Regular cardiac myocyte (primary cell): ENCODE measurements around the gene RFXANK. TPM values are rescaled to one million over a fixed set of nuclear protein-coding genes. Genes with fewer than 3 reads are reported as not detected.

Source experiments
- total RNA-seq: library from RNA; depleted of rRNA; stranded (reverse); fragments of >200 nt; gene quantifications from 2 replicates; pipeline ENCODE4 v1.2.3, GENCODE V29; 2014

RFXANK gene
- total RNA-seq = 40.5 and 42.3 TPM in 2 replicates

GRCh38 chr19:19192078-19192882, at the start of gene RFXANK, which contains the start of gene BORCS8:
Gene RFXANK, plus strand, starts transcription at chr19:19192258. Its CDS starts 1,689 bp downstream, at chr19:19193947.
Gene BORCS8, minus strand, starts transcription at chr19:19192152. Its CDS starts 35 bp downstream, at chr19:19192117.

GRCh38 chr19:19170053-19170872, 21.8 kb upstream of the RFXANK start, which contains the start of gene MEF2B:
Gene MEF2B, minus strand, starts transcription at chr19:19170263. Its CDS starts 19,528 bp downstream, at chr19:19150735.

GRCh38 chr19:19203012-19203856, 11.2 kb downstream of the RFXANK start, which contains the start of gene NR2C2AP:
Gene NR2C2AP, minus strand, starts transcription at chr19:19203414. Its CDS starts 354 bp downstream, at chr19:19203060.

GRCh38 chr19:19211499-19212420, 19.7 kb downstream of the RFXANK start, which contains the start of gene NCAN:
Gene NCAN, plus strand, starts transcription at chr19:19211958. Its CDS starts 4,996 bp downstream, at chr19:19216954.

Other genes with a start within 250 kb of the RFXANK start
- 28.0 and 30.7 TPM in 2 replicates for gene SUGP2, start 158.7 kb upstream of the RFXANK start, total RNA-seq
- gene ARMC6, start 158.7 kb upstream of the RFXANK start, total RNA-seq = 26.2 and 58.7 TPM in 2 replicates
- 3.6 and 6.2 TPM in 2 replicates for gene SLC25A42, start 128.3 kb upstream of the RFXANK start, total RNA-seq
- 18.2 and 23.7 TPM in 2 replicates for gene TMEM161A, start 53.8 kb upstream of the RFXANK start, total RNA-seq
- under 0.01 and 0.28 TPM in 2 replicates for gene MEF2B, start 22.0 kb upstream of the RFXANK start, total RNA-seq
- 8.5 and 24.7 TPM in 2 replicates for gene BORCS8, start 106 bp upstream of the RFXANK start, total RNA-seq
- gene NR2C2AP, start 11.2 kb downstream of the RFXANK start, total RNA-seq = 8.5 and 17.4 TPM in 2 replicates
- gene NCAN, start 19.7 kb downstream of the RFXANK start, total RNA-seq = under 0.01 TPM in 1 of 2 replicates, not detected in the other
- gene TM6SF2, start 81.0 kb downstream of the RFXANK start, total RNA-seq = 0.19 and 1.4 TPM in 2 replicates
- gene SUGP1, start 128.3 kb downstream of the RFXANK start, total RNA-seq = 14.9 and 27.4 TPM in 2 replicates
- gene MAU2, start 128.6 kb downstream of the RFXANK start, total RNA-seq = 22.4 and 24.0 TPM in 2 replicates
- 26.2 and 56.2 TPM in 2 replicates for gene GATAD2A, start 213.4 kb downstream of the RFXANK start, total RNA-seq